IPS-20b (cell line): ENCODE measurements around the gene GRK6.

Experiments
- H3K27ac ChIP-seq: one replicate; pipeline ENCODE4 v1.5.1; 2013; ENCODE audit warnings: low read length
- H3K27me3 ChIP-seq: 2 replicates; pipeline ENCODE4 v1.6.1; 2013; ENCODE audit warnings: mild to moderate bottlenecking, low read length, inconsistent platforms; ENCODE audit not compliant: insufficient read depth
- H3K36me3 ChIP-seq: 2 replicates; pipeline ENCODE4 v1.6.1; 2013; ENCODE audit warnings: low read depth, mild to moderate bottlenecking, inconsistent platforms, low read length, moderate library complexity; ENCODE audit not compliant: insufficient read depth
- H3K4me1 ChIP-seq: 2 replicates; pipeline ENCODE4 v1.6.1; 2013; ENCODE audit warnings: mild to moderate bottlenecking, control low read depth, inconsistent platforms, low read length, moderate library complexity; ENCODE audit not compliant: insufficient read depth
- H3K4me3 ChIP-seq: 2 replicates; pipeline ENCODE4 v1.5.1; 2013; ENCODE audit warnings: mild to moderate bottlenecking, low read length, inconsistent platforms
- H3K9ac ChIP-seq: 2 replicates; pipeline ENCODE4 v1.6.1; 2013; ENCODE audit warnings: low read depth, mild to moderate bottlenecking, inconsistent platforms, low read length, moderate library complexity
- H3K9me3 ChIP-seq: 2 replicates; pipeline ENCODE4 v1.6.1; 2013; ENCODE audit warnings: mild to moderate bottlenecking, low read depth, low read length, inconsistent platforms; ENCODE audit not compliant: insufficient read depth

The GRK6 gene

GRCh38 chr5:177435847-177436536 lies 9.5 kb downstream of the GRK6 start:
- Histone ChIP-seq H3K27me3 (no peaks in the 10 kb centered on the region), H3K9ac (no peak overlapping the region), H3K27ac (no peak overlapping the region), H3K36me3 (peaks cover 64% of the 10 kb centered on the region), H3K9me3 (no peaks in the 10 kb centered on the region), H3K4me1 (peaks cover 5% of the 10 kb centered on the region; the same call in 1 of the 2 replicates), H3K4me3 (no peak overlapping the region)

DNA sequence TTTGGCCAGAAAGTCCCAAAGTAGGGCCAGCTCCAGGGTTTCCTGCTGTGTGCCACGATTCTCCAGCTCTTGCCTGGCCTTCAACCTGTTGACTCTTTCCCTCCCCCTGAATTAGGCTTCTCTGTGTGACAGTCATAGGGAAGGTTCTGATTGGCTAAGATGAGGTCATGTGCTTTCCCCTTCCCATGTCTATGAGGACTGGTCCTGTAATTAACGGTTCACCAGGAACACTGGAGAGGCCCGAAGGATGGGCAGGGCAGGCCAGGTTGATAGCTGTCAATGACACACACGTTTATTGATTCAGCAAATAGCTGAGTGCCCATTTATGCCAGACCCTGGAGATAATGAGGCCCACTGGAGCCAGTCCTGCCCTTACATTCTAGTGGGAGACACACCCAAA lies 11.1 kb downstream of the GRK6 start:
- H3K4me1 ChIP-seq = peaks cover 5% of the 10 kb centered on the region; the same call in 1 of the 2 replicates
- H3K36me3 ChIP-seq = peaks cover 48% of the 10 kb centered on the region
- H3K9me3 ChIP-seq = no peaks in the 10 kb centered on the region
- no peak overlapping the region for H3K4me3 ChIP-seq
- H3K27me3 ChIP-seq = no peaks in the 10 kb centered on the region
- H3K9ac ChIP-seq = no peak overlapping the region
- H3K27ac ChIP-seq = no peak overlapping the region

DNA sequence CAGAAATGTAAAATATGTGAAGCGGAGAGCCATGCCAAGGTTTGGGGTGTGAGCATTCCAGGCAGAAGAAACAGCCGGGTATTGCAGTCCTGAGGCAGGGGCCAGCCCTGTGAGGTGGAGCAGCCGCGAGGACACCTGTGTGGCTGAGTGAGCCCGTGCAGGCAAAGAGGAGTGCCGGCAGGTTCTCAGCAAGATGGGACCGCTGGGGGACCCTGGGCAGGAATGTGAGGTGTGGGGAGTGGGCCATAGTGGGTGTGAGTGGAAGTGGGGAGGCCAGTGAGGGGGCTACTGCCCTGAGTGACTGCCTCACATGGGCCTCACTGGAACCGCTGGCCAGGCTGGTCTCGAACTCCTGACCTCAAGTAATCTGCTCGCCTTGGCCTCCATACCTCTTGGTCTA lies 12.0 kb downstream of the GRK6 start:
- Histone ChIP-seq H3K4me3 (no peak overlapping the region), H3K4me1 (peaks cover 5% of the 10 kb centered on the region; the same call in 1 of the 2 replicates), H3K9ac (no peak overlapping the region), H3K27me3 (no peaks in the 10 kb centered on the region; the same call in 1 of the 2 replicates), H3K36me3 (peaks cover 40% of the 10 kb centered on the region), H3K9me3 (no peaks in the 10 kb centered on the region), H3K27ac (no peak overlapping the region)

DNA sequence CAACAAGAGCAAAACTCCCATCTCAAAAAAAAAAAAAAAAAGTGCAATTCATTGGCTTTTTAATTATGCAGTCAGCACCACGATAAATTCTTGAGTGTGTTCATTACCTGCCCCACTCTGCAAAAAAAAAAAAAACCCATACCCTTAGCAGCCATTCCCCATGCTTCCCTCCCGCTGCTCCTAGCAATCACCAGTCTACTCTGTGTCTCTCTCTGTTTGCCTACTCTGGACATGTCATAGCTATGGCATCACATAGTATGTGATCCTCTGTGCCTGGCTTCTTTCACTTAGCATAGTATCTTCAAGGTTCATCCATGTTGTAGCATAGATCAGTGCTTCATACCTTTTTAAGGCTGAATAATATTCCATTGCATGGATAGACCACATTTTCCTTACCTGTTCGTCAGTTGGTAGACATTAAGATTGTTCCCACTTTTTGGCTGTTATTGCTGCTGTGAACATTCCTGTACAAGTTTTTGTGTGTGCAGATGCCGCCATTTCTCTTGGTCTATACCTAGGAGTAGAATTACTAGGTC lies 13.1 kb downstream of the GRK6 start:
- Histone ChIP-seq H3K4me1 (peaks cover 5% of the 10 kb centered on the region; the same call in 1 of the 2 replicates), H3K9me3 (no peaks in the 10 kb centered on the region), H3K36me3 (peaks cover 29% of the 10 kb centered on the region), H3K27me3 (peaks cover 6% of the 10 kb centered on the region; the same call in 1 of the 2 replicates), H3K9ac (no peak overlapping the region), H3K4me3 (no peak overlapping the region), H3K27ac (no peak overlapping the region)

- Histone ChIP-seq H3K27me3 (peaks cover 14% of the 10 kb centered on the region), H3K4me3 (no peak overlapping the region), H3K9me3 (no peaks in the 10 kb centered on the region), H3K9ac (no peak overlapping the region), H3K36me3 (peaks cover 21% of the 10 kb centered on the region), H3K4me1 (peaks cover 5% of the 10 kb centered on the region; the same call in 1 of the 2 replicates), H3K27ac (no peak overlapping the region)
These were observed 13.9 kb downstream of the GRK6 start for GRCh38 chr5:177440211-177440989.

- H3K36me3 ChIP-seq = peaks cover 16% of the 10 kb centered on the region
- H3K9ac ChIP-seq = no peak overlapping the region
- H3K27ac ChIP-seq = no peak overlapping the region
These were observed 14.7 kb downstream of the GRK6 start for GRCh38 chr5:177440990-177441780.

DNA sequence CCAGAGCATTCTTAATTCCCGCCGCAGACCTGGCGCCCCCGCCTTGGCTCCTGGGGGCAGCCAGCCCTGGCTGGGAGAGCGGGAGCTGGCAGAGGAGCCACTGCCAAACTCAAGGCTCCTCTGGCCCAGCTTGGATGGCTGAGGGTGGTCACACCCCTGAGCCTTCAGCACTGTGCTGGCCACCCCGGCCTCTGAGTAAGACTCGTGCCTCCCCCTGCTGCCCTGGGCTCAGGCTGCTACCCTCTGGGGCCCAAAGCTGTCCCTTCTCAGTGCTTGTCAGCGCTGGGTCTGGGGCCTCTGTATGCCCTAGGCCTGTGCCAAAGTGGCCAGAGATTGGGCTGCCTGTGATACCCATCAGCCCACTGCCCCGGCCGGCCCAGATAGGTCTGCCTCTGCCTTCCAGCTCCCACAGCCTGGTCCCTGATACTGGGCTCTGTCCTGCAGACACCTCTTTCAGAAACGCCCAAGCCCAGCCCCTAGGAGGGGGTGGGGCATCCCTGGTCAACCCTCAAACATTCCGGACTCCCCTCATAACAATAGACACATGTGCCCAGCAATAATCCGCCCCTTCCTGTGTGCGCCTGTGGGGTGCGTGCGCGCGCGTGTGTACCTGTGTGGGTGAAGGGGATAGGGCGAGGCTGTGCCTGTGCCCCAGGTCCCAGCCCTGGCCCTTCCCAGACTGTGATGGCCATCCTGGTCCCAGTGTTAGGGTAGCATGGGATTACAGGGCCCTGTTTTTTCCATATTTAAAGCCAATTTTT lies 15.8 kb downstream of the GRK6 start:
- H3K4me3 ChIP-seq = no peak overlapping the region
- no peak overlapping the region for H3K27ac ChIP-seq
- peaks cover 14% of the 10 kb centered on the region for H3K36me3 ChIP-seq
- peaks cover 24% of the 10 kb centered on the region for H3K27me3 ChIP-seq
- H3K9me3 ChIP-seq = no peaks in the 10 kb centered on the region
- H3K4me1 ChIP-seq = peaks cover 5% of the 10 kb centered on the region; the same call in 1 of the 2 replicates
- H3K9ac ChIP-seq = no peak overlapping the region

More at GRCh38 chr5:177440990-177441780, 14.7 kb downstream of the GRK6 start:
- peaks cover 22% of the 10 kb centered on the region for H3K27me3 ChIP-seq
- no peak overlapping the region for H3K4me3 ChIP-seq
- no peaks in the 10 kb centered on the region for H3K9me3 ChIP-seq
- peaks cover 5% of the 10 kb centered on the region; the same call in 1 of the 2 replicates for H3K4me1 ChIP-seq

GRCh38 chr5:177443144-177443983 lies 16.9 kb downstream of the GRK6 start:
- H3K36me3 ChIP-seq = peaks cover 6% of the 10 kb centered on the region; the same call in 1 of the 2 replicates
- peaks cover 33% of the 10 kb centered on the region for H3K27me3 ChIP-seq
- peaks cover 9% of the 10 kb centered on the region; the same call in 1 of the 2 replicates for H3K4me1 ChIP-seq
- H3K9me3 ChIP-seq = no peaks in the 10 kb centered on the region
- H3K4me3 ChIP-seq = no peak overlapping the region
- no peak overlapping the region for H3K9ac ChIP-seq
- H3K27ac ChIP-seq = no peak overlapping the region

DNA sequence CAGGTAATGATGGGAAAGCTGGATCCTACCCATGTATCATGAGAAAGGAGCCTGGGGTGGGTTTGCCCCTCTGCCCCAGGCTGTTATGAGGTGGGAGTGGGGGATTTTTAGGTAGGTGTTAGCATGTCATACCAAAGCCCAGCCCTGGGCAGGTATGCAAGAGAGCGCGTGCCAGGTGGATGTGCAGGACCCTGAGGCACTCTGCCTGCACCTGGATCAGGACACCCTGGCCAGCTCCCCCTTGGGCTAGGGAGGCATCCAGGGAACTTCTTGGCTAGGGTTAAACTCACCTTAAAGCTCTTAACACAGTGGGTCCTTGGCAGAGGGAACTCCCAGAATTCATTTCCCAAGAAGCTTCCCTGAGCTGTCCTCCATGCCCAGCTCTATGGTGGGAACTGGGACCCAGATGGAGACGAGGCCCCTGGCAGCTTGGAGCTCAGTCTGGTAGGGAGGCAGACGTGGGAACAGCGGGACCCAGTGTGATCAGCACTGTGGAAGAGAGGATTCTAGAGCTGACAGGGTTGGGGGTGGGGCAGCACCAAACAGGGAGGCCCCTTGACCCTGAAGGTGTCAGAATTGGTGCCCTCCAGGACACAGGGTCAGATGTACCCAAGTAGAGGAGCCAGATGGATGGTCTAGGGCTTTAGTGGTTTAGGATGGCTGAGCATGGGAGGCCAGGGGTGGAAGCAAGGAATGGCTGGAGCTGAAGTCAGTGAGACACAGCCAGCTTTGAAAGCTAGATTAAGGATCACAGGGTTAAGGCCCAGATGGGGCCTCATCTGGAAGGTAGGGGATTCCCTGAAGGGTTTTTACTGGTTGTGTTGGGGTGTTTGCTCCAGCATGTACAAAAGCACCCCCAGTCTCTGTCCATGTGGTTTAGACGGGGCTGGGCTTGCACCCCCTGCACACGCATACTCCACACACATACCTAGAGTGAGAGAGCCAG lies 17.9 kb downstream of the GRK6 start:
- peaks cover 11% of the 10 kb centered on the region; the same call in 1 of the 2 replicates for H3K4me1 ChIP-seq
- no peak overlapping the region for H3K4me3 ChIP-seq
- H3K36me3 ChIP-seq = no peaks in the 10 kb centered on the region
- no peaks in the 10 kb centered on the region for H3K9me3 ChIP-seq
- H3K27ac ChIP-seq = no peak overlapping the region
- H3K27me3 ChIP-seq = peaks cover 40% of the 10 kb centered on the region
- H3K9ac ChIP-seq = no peak overlapping the region
